Ishikawa (cell line): ENCODE data around the gene ATP1A2.
A peak's percentile ranks its signal among the peaks of the same experiment; 100 is the strongest.

Experiments used
- CEBPB ChIP-seq: IDR thresholded peaks from 2 replicates; pipeline ENCODE4 v1.6.1; 2012
- CREB1 ChIP-seq: IDR thresholded peaks from 2 replicates; pipeline ENCODE4 v1.6.1; 2012; ENCODE audit warnings: low read depth
- EGR1 ChIP-seq: IDR thresholded peaks from 2 replicates; pipeline ENCODE4 v1.6.1; 2012
- EP300 ChIP-seq: IDR thresholded peaks from 2 replicates; pipeline ENCODE4 v1.6.1; 2012; ENCODE audit warnings: borderline replicate concordance
- FOXM1 ChIP-seq: IDR thresholded peaks from 2 replicates; pipeline ENCODE4 v1.6.1; 2012; ENCODE audit warnings: low read depth, borderline replicate concordance
- MAX ChIP-seq: IDR thresholded peaks from 2 replicates; pipeline ENCODE4 v1.6.1; 2012
- NFIC ChIP-seq: IDR thresholded peaks from 2 replicates; pipeline ENCODE4 v1.6.1; 2012
- RAD21 ChIP-seq: IDR thresholded peaks from 2 replicates; pipeline ENCODE4 v1.6.1; 2012; ENCODE audit warnings: low read depth
- TAF1 ChIP-seq: IDR thresholded peaks from 2 replicates; pipeline ENCODE4 v1.6.1; 2012; ENCODE audit warnings: low read depth, mild to moderate bottlenecking
- TCF12 ChIP-seq: IDR thresholded peaks from 2 replicates; pipeline ENCODE4 v1.6.1; 2012; ENCODE audit warnings: low read depth
- TEAD4 ChIP-seq: IDR thresholded peaks from 2 replicates; pipeline ENCODE4 v1.6.1; 2012
- USF1 ChIP-seq: IDR thresholded peaks from 2 replicates; pipeline ENCODE4 v1.6.1; 2012
- YY1 ChIP-seq: IDR thresholded peaks from 2 replicates; pipeline ENCODE4 v1.6.1; 2012; ENCODE audit warnings: low read depth
- ZBTB7A ChIP-seq: IDR thresholded peaks from 2 replicates; pipeline ENCODE4 v1.6.1; 2012; ENCODE audit warnings: low read depth
- TF ChIP-seq, protein P1 (sequence below): IDR thresholded peaks from 2 replicates; pipeline ENCODE4 v1.6.1; 2012; ENCODE audit warnings: low read depth, mild to moderate bottlenecking

ATP1A2 gene

GRCh38 chr1:160103658-160104408, 11.7 kb upstream of the ATP1A2 start:
- TF ChIP-seq NFIC: no peak
- TF ChIP-seq ZBTB7A: no peak
- TF ChIP-seq, protein P1, sequence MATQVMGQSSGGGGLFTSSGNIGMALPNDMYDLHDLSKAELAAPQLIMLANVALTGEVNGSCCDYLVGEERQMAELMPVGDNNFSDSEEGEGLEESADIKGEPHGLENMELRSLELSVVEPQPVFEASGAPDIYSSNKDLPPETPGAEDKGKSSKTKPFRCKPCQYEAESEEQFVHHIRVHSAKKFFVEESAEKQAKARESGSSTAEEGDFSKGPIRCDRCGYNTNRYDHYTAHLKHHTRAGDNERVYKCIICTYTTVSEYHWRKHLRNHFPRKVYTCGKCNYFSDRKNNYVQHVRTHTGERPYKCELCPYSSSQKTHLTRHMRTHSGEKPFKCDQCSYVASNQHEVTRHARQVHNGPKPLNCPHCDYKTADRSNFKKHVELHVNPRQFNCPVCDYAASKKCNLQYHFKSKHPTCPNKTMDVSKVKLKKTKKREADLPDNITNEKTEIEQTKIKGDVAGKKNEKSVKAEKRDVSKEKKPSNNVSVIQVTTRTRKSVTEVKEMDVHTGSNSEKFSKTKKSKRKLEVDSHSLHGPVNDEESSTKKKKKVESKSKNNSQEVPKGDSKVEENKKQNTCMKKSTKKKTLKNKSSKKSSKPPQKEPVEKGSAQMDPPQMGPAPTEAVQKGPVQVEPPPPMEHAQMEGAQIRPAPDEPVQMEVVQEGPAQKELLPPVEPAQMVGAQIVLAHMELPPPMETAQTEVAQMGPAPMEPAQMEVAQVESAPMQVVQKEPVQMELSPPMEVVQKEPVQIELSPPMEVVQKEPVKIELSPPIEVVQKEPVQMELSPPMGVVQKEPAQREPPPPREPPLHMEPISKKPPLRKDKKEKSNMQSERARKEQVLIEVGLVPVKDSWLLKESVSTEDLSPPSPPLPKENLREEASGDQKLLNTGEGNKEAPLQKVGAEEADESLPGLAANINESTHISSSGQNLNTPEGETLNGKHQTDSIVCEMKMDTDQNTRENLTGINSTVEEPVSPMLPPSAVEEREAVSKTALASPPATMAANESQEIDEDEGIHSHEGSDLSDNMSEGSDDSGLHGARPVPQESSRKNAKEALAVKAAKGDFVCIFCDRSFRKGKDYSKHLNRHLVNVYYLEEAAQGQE: no peak
- TF ChIP-seq TCF12: 0 out of 2 replicates have a peak, but pooled peaks have one; percentile 43

DNA sequence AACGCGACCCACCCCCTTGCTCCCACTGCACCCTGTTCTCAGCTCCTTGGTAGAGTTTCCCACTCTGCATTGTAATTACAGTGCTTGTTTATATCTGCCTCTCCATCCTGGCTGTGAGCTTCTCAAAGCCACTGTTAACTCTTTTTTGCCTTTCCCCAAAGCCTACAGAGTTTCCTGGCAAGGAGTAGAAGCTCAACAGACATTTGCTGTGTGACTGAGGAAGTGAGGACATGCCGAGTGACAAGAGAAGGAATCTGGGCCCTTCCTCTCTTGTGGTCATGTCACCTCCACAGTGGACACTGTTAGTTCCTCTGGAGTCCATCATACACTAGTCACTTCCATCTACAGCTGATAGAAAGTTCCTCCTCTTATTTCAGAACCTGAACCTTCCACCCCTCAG, 11.1 kb upstream of the ATP1A2 start:
- no peak for TF ChIP-seq CREB1
- TF ChIP-seq RAD21: no peak
- no peak for TF ChIP-seq USF1
- TF ChIP-seq TEAD4: no peak
- TF ChIP-seq, protein P1: no peak
- TF ChIP-seq EP300: no peak
- TF ChIP-seq EGR1: no peak
- no peak; the same call in 1 of the 2 replicates for TF ChIP-seq TCF12
- TF ChIP-seq MAX: no peak
- TF ChIP-seq FOXM1: no peak
- no peak for TF ChIP-seq YY1

DNA sequence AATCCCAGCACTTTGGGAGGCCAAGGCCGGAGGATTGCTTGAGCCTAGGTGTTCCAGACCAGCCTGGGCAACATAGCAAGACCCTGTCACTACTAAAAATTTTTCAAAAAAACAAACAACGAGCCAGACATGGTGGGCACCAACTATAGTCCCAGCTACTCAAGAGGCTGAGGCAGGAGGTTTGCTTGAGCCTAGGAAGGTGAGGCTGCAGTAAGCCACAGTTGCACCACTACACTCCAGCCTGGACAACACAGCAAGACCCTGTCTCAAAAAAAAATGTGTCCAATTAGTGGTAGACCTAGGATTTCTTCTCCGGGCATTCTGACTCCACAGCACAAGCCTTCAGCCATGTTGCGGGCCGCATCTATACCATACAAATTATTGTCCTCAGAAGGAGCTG, 10.4 kb upstream of the ATP1A2 start:
- TF ChIP-seq FOXM1: no peak
- no peak for TF ChIP-seq TAF1
- TF ChIP-seq CREB1: no peak
- no peak for TF ChIP-seq EGR1
- TF ChIP-seq, protein P1: no peak
- TF ChIP-seq ZBTB7A: no peak
- TF ChIP-seq TEAD4: no peak
- TF ChIP-seq NFIC: no peak
- TF ChIP-seq CEBPB: no peak
- TF ChIP-seq EP300: no peak
- TF ChIP-seq USF1: no peak
- no peak for TF ChIP-seq RAD21
- TF ChIP-seq TCF12: no peak
- TF ChIP-seq MAX: no peak
- TF ChIP-seq YY1: no peak

DNA sequence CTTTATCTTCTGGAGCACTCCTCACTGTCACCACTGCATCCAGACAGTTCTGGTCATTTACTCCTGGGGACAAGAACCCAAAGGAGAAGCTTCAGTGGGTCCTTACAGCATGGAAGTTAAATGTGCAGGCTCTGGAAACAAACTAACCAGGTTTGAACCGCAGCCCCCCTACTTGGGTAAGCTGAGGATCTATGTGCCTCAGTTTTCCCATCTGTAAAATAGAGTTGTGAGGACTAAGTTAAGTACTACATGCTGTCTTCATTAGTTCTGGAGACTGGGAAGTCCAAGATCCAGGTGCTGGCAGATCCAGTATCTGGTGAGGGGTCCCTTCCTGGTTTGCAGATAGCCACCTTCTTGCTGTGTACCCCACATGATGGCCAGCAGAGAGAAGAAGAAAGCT, 8.0 kb upstream of the ATP1A2 start:
- TF ChIP-seq EGR1 (no peak), USF1 (no peak), CREB1 (no peak), TAF1 (no peak), NFIC (no peak), RAD21 (no peak), FOXM1 (no peak), CEBPB (no peak), EP300 (no peak)
- TF ChIP-seq, protein P1: no peak
